HG03521 (cell line): ENCODE measurements around the gene PPWD1.
"Not testable (repeated sequence)": the region's sequence is repeated elsewhere in the genome, so short reads cannot be mapped to it uniquely, and the experiment has no call there.

ENCODE experiments used
- ATAC-seq: cut with Tn5 transposase; IDR thresholded peaks from one replicate; pipeline ENCODE4 v1.9.1; 2021; ENCODE audit warnings: mild to moderate bottlenecking, moderate library complexity; ENCODE audit not compliant: unreplicated experiment

PPWD1 gene

DNA sequence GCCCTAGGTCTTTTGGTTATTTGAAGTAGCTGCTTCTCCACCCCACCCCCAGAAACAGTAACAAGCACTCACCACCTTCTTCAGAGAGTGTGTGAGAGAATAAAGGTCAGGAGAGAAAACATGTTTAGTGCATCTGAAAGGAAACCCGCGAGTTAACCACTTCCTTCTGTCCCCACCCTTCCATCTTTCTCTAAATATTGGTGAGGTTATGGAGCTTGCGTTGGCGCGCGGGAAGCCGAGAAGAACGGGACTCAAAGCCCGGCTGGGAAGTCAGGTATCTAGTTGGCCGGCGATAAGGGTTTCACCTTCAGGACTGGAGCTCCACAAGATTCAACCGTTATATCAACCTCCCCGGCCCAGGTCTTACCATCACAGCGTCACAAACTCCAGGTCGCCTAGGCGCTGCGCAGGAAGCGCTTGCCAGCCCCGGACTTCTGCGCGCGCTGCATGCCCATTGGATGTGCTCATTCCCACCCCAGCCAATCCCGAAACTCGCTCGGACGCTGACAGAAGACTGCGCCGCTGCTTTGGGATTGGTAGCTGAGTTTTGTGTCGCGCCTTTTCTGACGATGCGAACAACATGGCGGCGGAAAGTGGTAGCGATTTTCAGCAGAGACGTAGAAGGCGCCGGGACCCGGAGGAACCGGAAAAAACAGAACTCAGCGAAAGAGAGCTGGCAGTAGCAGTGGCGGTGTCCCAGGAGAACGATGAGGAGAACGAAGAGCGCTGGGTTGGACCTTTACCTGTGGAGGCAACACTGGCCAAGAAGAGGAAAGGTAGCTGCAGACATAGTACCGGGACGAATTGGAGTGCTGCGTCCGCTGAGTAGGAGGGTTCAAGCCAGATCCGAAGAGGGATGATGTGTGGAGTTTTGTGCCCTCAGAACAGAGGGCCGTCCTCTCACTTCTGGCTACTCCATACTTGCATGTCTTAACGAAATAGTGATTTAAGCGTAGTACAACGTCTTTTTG lies at the start of gene PPWD1, which contains the start of gene CENPK:
Gene PPWD1 (plus strand): TSS at position 566 of the 971 bp plus-strand sequence. CDS start 15 bp downstream, at position 581.
Gene CENPK (minus strand): TSS at position 438 of the 971 bp plus-strand sequence. CDS start 8,261 bp downstream, outside the sequence.
- ATAC-seq: peak; percentile 99

- no peak for ATAC-seq
These were observed 37.4 kb upstream of the PPWD1 start for GRCh38 chr5:65525726-65526125.

DNA sequence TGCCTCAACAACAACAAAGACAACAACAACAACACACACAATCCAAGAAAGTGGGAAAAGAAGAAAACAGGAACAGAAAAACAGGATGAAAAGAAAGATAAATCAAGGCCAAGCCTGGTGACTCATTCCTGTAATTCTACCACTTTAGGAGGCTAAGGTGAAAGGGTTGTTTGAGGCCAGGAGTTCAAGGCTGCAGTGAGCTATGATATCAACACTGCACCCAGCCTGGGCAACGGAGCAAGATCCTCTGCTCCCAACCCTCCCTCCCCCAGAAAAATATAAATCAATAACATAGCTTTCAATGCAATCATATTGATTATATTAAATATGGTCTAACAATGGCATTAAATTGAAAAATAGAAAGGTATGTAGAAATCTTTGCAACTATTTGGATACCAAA lies 32.2 kb upstream of the PPWD1 start:
- no peak for ATAC-seq

- ATAC-seq: no peak
These were observed 27.5 kb upstream of the PPWD1 start for GRCh38 chr5:65535529-65535987.

DNA sequence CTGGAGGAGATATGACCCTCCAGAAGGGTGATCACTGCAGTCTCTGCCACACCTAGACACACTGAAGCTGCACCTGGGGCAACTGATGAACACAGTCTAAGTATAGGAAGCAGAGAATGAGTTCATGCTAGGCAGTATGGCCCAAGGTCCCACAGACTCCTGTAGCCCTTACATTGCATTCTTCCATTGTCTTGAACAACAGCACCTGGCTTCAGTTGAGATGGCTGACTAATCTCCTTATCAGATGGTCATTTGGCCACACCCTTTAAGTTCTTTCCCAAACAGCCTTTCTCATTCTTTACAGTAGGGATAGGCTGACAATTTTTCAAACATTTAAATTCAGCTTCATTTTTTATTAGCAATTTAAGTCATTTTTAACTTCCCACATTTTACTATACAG lies 23.3 kb upstream of the PPWD1 start:
- no peak for ATAC-seq

- ATAC-seq: no peak
These were observed 18.6 kb upstream of the PPWD1 start for GRCh38 chr5:65544473-65544872.

GRCh38 chr5:65546141-65546540 lies 17.0 kb upstream of the PPWD1 start:
- ATAC-seq: no peak

DNA sequence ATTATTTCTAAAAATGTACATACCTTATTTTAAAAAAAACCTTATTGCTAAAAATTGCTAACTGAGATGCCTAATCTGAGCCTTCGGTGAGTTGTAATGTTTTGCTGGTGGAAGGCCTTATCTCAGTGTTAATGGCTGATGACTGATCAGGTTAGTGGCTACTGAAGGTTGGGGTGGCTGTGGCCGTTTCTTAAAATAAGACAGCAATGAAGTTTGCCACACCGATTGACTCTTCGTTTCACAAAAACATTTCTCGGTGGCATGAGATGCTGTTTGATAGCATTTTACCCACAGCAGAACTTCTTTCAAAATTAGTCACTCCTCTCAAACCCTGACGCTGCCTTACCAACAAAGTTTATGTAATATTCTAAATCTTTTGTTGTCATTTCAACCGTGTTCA lies 14.8 kb upstream of the PPWD1 start:
- ATAC-seq: no peak

- no peak for ATAC-seq
These were observed 9.2 kb upstream of the PPWD1 start for GRCh38 chr5:65553941-65554340.

DNA sequence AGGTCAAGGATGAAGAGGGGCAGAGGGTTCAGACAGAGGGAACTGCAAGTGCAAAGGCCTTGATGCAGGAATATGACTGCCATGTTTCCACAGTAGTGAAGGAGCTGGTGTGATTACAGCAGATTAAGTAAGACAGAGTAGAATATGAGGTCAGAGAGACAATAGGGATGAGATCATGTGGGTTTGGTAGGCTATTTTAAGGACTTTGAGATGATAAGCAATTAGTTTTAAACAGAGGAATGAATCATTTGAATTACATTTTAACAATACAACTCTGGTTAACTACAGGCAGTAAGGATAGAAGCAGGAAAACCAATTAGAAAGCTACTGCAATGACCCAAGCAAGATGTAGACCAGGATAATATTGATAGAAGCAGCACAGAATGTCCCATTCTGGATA lies 7.8 kb upstream of the PPWD1 start:
- ATAC-seq: no peak

- ATAC-seq: no peak
These were observed 6.9 kb upstream of the PPWD1 start for GRCh38 chr5:65556181-65556580.

- ATAC-seq: no peak
These were observed 6.4 kb upstream of the PPWD1 start for GRCh38 chr5:65556718-65557117.

GRCh38 chr5:65563777-65564176 lies 681 bp downstream of the PPWD1 start:
- ATAC-seq: no peak

GRCh38 chr5:65566505-65566904 lies 3.4 kb downstream of the PPWD1 start:
- no peak for ATAC-seq

- ATAC-seq: no peak
These were observed 7.6 kb downstream of the PPWD1 start for GRCh38 chr5:65570598-65571226.

DNA sequence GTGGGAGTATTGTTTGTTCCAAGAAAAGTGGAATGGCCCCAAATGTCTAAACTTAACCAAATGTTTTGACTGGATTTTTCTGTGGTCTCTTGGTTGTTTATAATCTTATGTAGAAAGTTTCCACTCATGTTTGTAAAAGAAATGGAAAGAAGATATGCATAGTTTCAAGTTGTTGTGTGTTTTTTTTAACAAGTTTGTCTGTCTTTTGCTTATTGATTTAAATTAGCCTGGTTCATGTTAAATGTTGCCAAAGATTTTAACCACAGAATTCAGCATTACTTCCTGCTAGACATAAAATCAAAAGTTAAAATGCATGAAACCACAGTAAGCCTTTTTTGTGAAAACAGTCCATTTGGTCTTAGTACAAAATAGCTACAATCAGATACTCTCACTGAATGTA lies 14.0 kb downstream of the PPWD1 start:
- ATAC-seq: no peak

DNA sequence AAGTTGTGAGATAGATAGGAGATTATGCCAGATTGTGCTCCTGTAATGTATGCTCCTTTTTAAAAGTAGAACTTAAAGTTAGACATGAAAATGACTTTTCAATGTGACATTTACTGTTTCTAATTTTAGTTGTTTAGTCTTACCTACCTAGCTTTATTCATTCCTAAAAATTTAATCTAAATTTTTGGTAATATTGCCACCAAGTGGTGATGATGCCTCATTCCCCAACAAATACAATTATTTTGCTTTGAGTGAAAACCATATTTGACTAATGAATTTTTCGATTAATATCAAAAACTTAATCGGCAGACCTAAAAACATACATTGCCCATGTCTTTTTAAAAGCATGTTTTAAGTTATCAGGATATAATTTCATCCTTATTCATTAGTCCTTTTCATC lies 25.6 kb downstream of the PPWD1 start:
- no peak for ATAC-seq

GRCh38 chr5:65601761-65602160 lies 38.7 kb downstream of the PPWD1 start:
- ATAC-seq: not testable (repeated sequence)

DNA sequence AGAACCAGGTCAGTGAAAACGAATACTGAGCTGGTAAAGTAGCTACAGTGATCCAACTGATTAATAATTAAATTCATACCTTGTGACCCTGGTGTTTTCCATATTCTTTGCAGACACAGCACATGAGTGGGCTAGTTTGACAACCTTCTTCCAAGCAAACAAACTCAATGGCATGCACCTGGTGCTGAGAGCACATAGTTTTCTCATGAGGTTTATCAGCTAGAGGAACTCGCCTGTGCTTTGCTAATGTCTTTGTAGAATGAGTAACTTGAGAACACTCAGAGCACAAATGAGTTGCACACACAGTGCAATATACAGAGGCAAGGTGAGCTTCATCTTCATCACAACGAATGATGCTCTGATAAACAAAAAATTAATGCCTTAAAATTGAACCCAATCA lies 48.4 kb downstream of the PPWD1 start:
- no peak for ATAC-seq

- ATAC-seq: no peak
These were observed 49.3 kb downstream of the PPWD1 start for GRCh38 chr5:65612298-65612907.

DNA sequence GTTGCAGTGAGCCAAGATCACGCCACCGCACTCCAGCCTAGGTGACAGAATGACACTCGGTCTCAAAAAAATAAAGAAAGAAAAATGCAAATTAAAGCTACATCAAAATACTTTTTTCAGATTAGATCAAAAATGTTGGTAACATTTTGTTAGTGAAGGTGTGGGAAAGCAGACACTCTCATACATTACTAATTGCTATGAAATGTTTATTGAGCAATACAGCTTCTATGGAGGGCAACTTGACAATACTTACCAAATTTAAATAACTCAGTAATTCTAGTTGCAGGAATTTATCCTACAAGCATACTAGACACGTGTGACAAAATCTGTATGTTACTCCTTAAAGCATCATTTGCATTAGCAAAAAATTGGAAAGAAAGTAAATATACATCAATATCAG lies 56.9 kb downstream of the PPWD1 start:
- ATAC-seq: no peak
